HEK293 (cell line): ENCODE data around the gene STXBP4.

Experiments used
- CTCF ChIA-PET: fragments of 350-600 bp; formaldehyde crosslinking; extraction: SDS; loops from one replicate; lab custom pipeline; 2021; ENCODE audit warnings: antibody characterized with exemption; lab: Yijun Ruan, JAX
- POLR2A ChIA-PET: fragments of 300-600 bp; formaldehyde crosslinking; extraction: SDS; loops from one replicate; lab custom pipeline; 2020; ENCODE audit warnings: antibody characterized with exemption, inconsistent platforms; lab: Yijun Ruan, JAX
- H3K27ac ChIP-seq: fragments of 200-500 bp; sonication (Bioruptor generic); 2 replicates; pipeline ENCODE4 v1.5.1; 2014; ENCODE audit warnings: low read depth, low read length, control low read depth, inconsistent platforms; ENCODE audit errors: extremely low read depth
- H3K36me3 ChIP-seq, 2 experiments: fragments of 200-500 bp in 1 of 2; sonication (Bioruptor generic) in 1 of 2; 1 replicate in 1 of 2; 2 replicates in 1 of 2; pipeline ENCODE4 v1.5.1; 2014 to 2017; ENCODE audit warnings: inconsistent platforms in 2 of 2, low read length in 2 of 2; ENCODE audit not compliant: control insufficient read depth in 2 of 2, insufficient read depth in 1 of 2
- H3K4me1 ChIP-seq: fragments of 200-500 bp; sonication (Bioruptor generic); 2 replicates; pipeline ENCODE4 v1.5.1; 2014; ENCODE audit warnings: mild to moderate bottlenecking, low read length, inconsistent platforms; ENCODE audit not compliant: control insufficient read depth, insufficient read depth
- H3K4me3 ChIP-seq: 2 replicates; pipeline ENCODE4 v1.5.1; 2011; ENCODE audit warnings: low read depth, mild to moderate bottlenecking, control low read depth, low read length, moderate library complexity
- H3K9me3 ChIP-seq: fragments of 200-500 bp; sonication (Bioruptor generic); 2 replicates; pipeline ENCODE4 v1.5.1; 2014; ENCODE audit warnings: low read depth, low read length, inconsistent platforms; ENCODE audit not compliant: control insufficient read depth, insufficient read depth
- BCL11A ChIP-seq: fragments of 450-650 bp; formaldehyde crosslinking; IDR thresholded peaks from 2 replicates; pipeline ENCODE4 v1.5.1; 2016; ENCODE audit warnings: low read depth, missing biosample characterization, missing genetic modification characterization
- HIC1 ChIP-seq: fragments of 450-650 bp; formaldehyde crosslinking; IDR thresholded peaks from 2 replicates; pipeline ENCODE4 v1.5.1; 2016; ENCODE audit warnings: missing biosample characterization, missing genetic modification characterization
- KLF17 ChIP-seq: fragments of 450-650 bp; formaldehyde crosslinking; IDR thresholded peaks from 2 replicates; pipeline ENCODE4 v1.5.1; 2016; ENCODE audit warnings: missing biosample characterization, missing genetic modification characterization
- SP2 ChIP-seq: fragments of 450-650 bp; formaldehyde crosslinking; IDR thresholded peaks from 2 replicates; pipeline ENCODE4 v1.5.1; 2016; ENCODE audit warnings: missing biosample characterization, missing genetic modification characterization
- SP7 ChIP-seq: fragments of 450-650 bp; formaldehyde crosslinking; IDR thresholded peaks from 2 replicates; pipeline ENCODE4 v1.5.1; 2016; ENCODE audit warnings: missing biosample characterization, missing genetic modification characterization
- TSHZ1 ChIP-seq: fragments of 450-650 bp; formaldehyde crosslinking; IDR thresholded peaks from 2 replicates; pipeline ENCODE4 v1.5.1; 2016; ENCODE audit warnings: missing biosample characterization, missing genetic modification characterization, borderline replicate concordance
- ZBTB17 ChIP-seq: fragments of 450-650 bp; formaldehyde crosslinking; IDR thresholded peaks from 2 replicates; pipeline ENCODE4 v1.5.1; 2016; ENCODE audit warnings: missing biosample characterization, missing genetic modification characterization
- ZFP37 ChIP-seq: fragments of 450-650 bp; formaldehyde crosslinking; IDR thresholded peaks from 2 replicates; pipeline ENCODE4 v1.5.1; 2016; ENCODE audit warnings: missing biosample characterization, missing genetic modification characterization
- ZFP41 ChIP-seq: fragments of 450-650 bp; formaldehyde crosslinking; IDR thresholded peaks from 2 replicates; pipeline ENCODE4 v1.5.1; 2016; ENCODE audit warnings: missing biosample characterization, missing genetic modification characterization, borderline replicate concordance
- ZNF157 ChIP-seq: fragments of 450-650 bp; formaldehyde crosslinking; IDR thresholded peaks from 2 replicates; pipeline ENCODE4 v1.5.1; 2016; ENCODE audit warnings: missing biosample characterization, missing genetic modification characterization
- ZNF169 ChIP-seq: fragments of 450-650 bp; formaldehyde crosslinking; IDR thresholded peaks from 2 replicates; pipeline ENCODE4 v1.5.1; 2016; ENCODE audit warnings: missing biosample characterization, missing genetic modification characterization
- ZNF214 ChIP-seq: fragments of 450-650 bp; formaldehyde crosslinking; IDR thresholded peaks from 2 replicates; pipeline ENCODE4 v1.5.1; 2017; ENCODE audit warnings: missing biosample characterization, mild to moderate bottlenecking, missing genetic modification characterization, borderline replicate concordance
- ZNF350 ChIP-seq: fragments of 450-650 bp; formaldehyde crosslinking; IDR thresholded peaks from 2 replicates; pipeline ENCODE4 v1.5.0; 2017; ENCODE audit warnings: missing biosample characterization, mild to moderate bottlenecking, missing genetic modification characterization
- ZNF426 ChIP-seq: fragments of 450-650 bp; formaldehyde crosslinking; IDR thresholded peaks from 2 replicates; pipeline ENCODE4 v1.5.1; 2017; ENCODE audit warnings: missing biosample characterization, missing genetic modification characterization, mild to moderate bottlenecking, inconsistent platforms, moderate library complexity
- ZNF529 ChIP-seq: fragments of 450-650 bp; formaldehyde crosslinking; IDR thresholded peaks from 2 replicates; pipeline ENCODE4 v1.5.1; 2017; ENCODE audit warnings: missing genetic modification characterization, missing biosample characterization; ENCODE audit not compliant: insufficient replicate concordance
- ZNF560 ChIP-seq: fragments of 450-650 bp; formaldehyde crosslinking; IDR thresholded peaks from 2 replicates; pipeline ENCODE4 v1.5.1; 2017; ENCODE audit warnings: missing biosample characterization, missing genetic modification characterization, borderline replicate concordance
- ZNF596 ChIP-seq: fragments of 450-650 bp; IDR thresholded peaks from 2 replicates; pipeline ENCODE4 v1.5.0; 2018; ENCODE audit warnings: missing biosample characterization, mild to moderate bottlenecking, missing genetic modification characterization, moderate library complexity
- ZNF624 ChIP-seq: fragments of 450-650 bp; formaldehyde crosslinking; IDR thresholded peaks from 2 replicates; pipeline ENCODE4 v1.5.1; 2017; ENCODE audit warnings: missing biosample characterization, missing genetic modification characterization
- ZNF639 ChIP-seq: fragments of 450-650 bp; formaldehyde crosslinking; IDR thresholded peaks from 2 replicates; pipeline ENCODE4 v1.5.1; 2016; ENCODE audit warnings: missing biosample characterization, missing genetic modification characterization
- ZNF768 ChIP-seq: fragments of 450-650 bp; formaldehyde crosslinking; IDR thresholded peaks from 2 replicates; pipeline ENCODE4 v1.5.1; 2018; ENCODE audit warnings: missing biosample characterization, mild to moderate bottlenecking, missing genetic modification characterization
- ZNF792 ChIP-seq: fragments of 450-650 bp; formaldehyde crosslinking; IDR thresholded peaks from 2 replicates; pipeline ENCODE4 v1.5.1; 2016; ENCODE audit warnings: missing biosample characterization, missing genetic modification characterization
- ZNF843 ChIP-seq: fragments of 450-650 bp; formaldehyde crosslinking; IDR thresholded peaks from 2 replicates; pipeline ENCODE4 v1.5.1; 2016; ENCODE audit warnings: missing biosample characterization, missing genetic modification characterization
- ZSCAN5A ChIP-seq: fragments of 450-650 bp; formaldehyde crosslinking; IDR thresholded peaks from 2 replicates; pipeline ENCODE4 v1.5.1; 2016; ENCODE audit warnings: missing biosample characterization, missing genetic modification characterization

STXBP4 gene

GRCh38 chr17:55090079-55090492, 121.5 kb downstream of the STXBP4 start:
- CTCF ChIA-PET: interaction anchor here (0.6 kb wide), 1 partner anchor 536 kb away, joined by 3 read pairs; no protein-coding TSS in a partner anchor
- Histone ChIP-seq H3K4me3 (no peak overlapping the region), H3K9me3 (no peaks in the 10 kb centered on the region), H3K27ac (no peak overlapping the region)
- TF ChIP-seq ZNF843 (tag by site-specific recombination) (no peak), ZNF560 (tag by site-specific recombination) (no peak), ZNF426 (tag by site-specific recombination) (no peak), TSHZ1 (tag by site-specific recombination) (no peak), SP7 (tag by site-specific recombination) (no peak), ZNF157 (no peak), ZSCAN5A (tag by site-specific recombination) (no peak)
- TF ChIP-seq, all 188 proteins: peak for 0
- POLR2A ChIA-PET: no interaction called here
- H3K36me3 ChIP-seq: no peaks in the 10 kb centered on the region
- H3K4me1 ChIP-seq: 0 out of 2 replicates have a peak, but pooled peaks cover 3% of the 10 kb centered on the region

- H3K4me1 ChIP-seq: no peaks in the 10 kb centered on the region
- ChIA-PET POLR2A (no interaction called here), CTCF (no interaction called here)
- H3K4me3 ChIP-seq: no peak overlapping the region
- H3K27ac ChIP-seq: no peak overlapping the region
- TF ChIP-seq SP2: no peak
- TF ChIP-seq ZFP37 (tag by site-specific recombination): no peak
- no peak for TF ChIP-seq ZNF639 (tag by site-specific recombination)
- no peak for TF ChIP-seq ZNF596
- no peaks in the 10 kb centered on the region for H3K36me3 ChIP-seq
- H3K9me3 ChIP-seq: no peaks in the 10 kb centered on the region
Observed at GRCh38 chr17:55093353-55093752, 124.8 kb downstream of the STXBP4 start.

GRCh38 chr17:55098765-55099164, 130.2 kb downstream of the STXBP4 start:
- H3K4me3 ChIP-seq: no peak overlapping the region
- no peak overlapping the region for H3K27ac ChIP-seq
- CTCF ChIA-PET: interaction anchor here (1.2 kb wide), 1 partner anchor 415 kb away, joined by 3 read pairs; no protein-coding TSS in a partner anchor
- POLR2A ChIA-PET: no interaction called here
- no peaks in the 10 kb centered on the region for H3K4me1 ChIP-seq
- H3K36me3 ChIP-seq: no peaks in the 10 kb centered on the region
- H3K9me3 ChIP-seq: no peaks in the 10 kb centered on the region
- TF ChIP-seq ZNF768 (tag by site-specific recombination): no peak
- no peak for TF ChIP-seq KLF17 (tag by site-specific recombination)
- TF ChIP-seq SP2: no peak
- TF ChIP-seq ZNF350 (tag by site-specific recombination): no peak
- no peak for TF ChIP-seq ZNF214
- no peak for TF ChIP-seq HIC1
- TF ChIP-seq ZNF169: no peak
- TF ChIP-seq BCL11A: no peak
- no peak for TF ChIP-seq ZFP41 (tag by site-specific recombination)
- no peak for TF ChIP-seq ZNF792
- TF ChIP-seq ZBTB17 (tag by site-specific recombination): no peak
- no peak for TF ChIP-seq ZNF624 (tag by site-specific recombination)
- no peak for TF ChIP-seq ZNF529 (tag by site-specific recombination)
